H1 (cell line): Measurements from ENCODE around the gene FXR2. TPM values are rescaled to one million over a fixed set of nuclear protein-coding genes. Genes with fewer than 3 reads are reported as not detected.

Experiments
- CTCF ChIA-PET: fragments of 300-600 bp; sonication (Branson Sonifier 250); formaldehyde crosslinking; loops from one replicate; lab custom pipeline; 2021; ENCODE audit not compliant: partially characterized antibody; lab: Charles Lee
- POLR2A ChIA-PET: fragments of 300-600 bp; sonication (Branson Sonifier 250); formaldehyde crosslinking; loops from one replicate; lab custom pipeline; 2021; ENCODE audit warnings: inconsistent platforms; ENCODE audit not compliant: partially characterized antibody; lab: Charles Lee
- DNase-seq, 2 experiments: peaks; one replicate each; pipeline versions ENCODE4 v3.0.0 to v3.0.0-alpha.2; 2010 to 2022; ENCODE audit warnings: low spot score in 2 of 2, low read depth in 1 of 2, mixed read lengths in 1 of 2
- FAIRE-seq: peaks from 2 replicates; lab custom pipeline; 2011; peaks lifted over from hg19 to GRCh38; lab: Jason Lieb, UNC
- H2AFZ ChIP-seq: 2 replicates; pipeline ENCODE4 v1.8.1; 2012; ENCODE audit warnings: low read length, inconsistent platforms
- H2AK5ac ChIP-seq: 2 replicates; pipeline ENCODE4 v1.6.1; 2013; ENCODE audit warnings: low read depth, low read length
- H2BK120ac ChIP-seq: replicated peaks from 2 replicates; pipeline ENCODE3; 2013; ENCODE audit warnings: low read depth, low read length, inconsistent platforms
- H2BK12ac ChIP-seq: 2 replicates; pipeline ENCODE4 v1.6.1; 2013; ENCODE audit warnings: low read depth, low read length
- H2BK15ac ChIP-seq: 2 replicates; pipeline ENCODE4 v1.6.1; 2013; ENCODE audit warnings: low read length
- H2BK20ac ChIP-seq: 2 replicates; pipeline ENCODE4 v1.6.1; 2013; ENCODE audit warnings: low read length
- H2BK5ac ChIP-seq: 2 replicates; pipeline ENCODE4 v1.6.1; 2013; ENCODE audit warnings: low read depth, low read length
- H3K14ac ChIP-seq: 2 replicates; pipeline ENCODE4 v1.6.1; 2013; ENCODE audit warnings: inconsistent platforms; ENCODE audit not compliant: insufficient read length
- H3K18ac ChIP-seq: 2 replicates; pipeline ENCODE4 v1.6.1; 2013; ENCODE audit warnings: low read length; ENCODE audit errors: extremely low read depth
- H3K23ac ChIP-seq: 2 replicates; pipeline ENCODE4 v1.6.1; 2013; ENCODE audit warnings: inconsistent platforms; ENCODE audit not compliant: insufficient read length
- H3K23me2 ChIP-seq: 2 replicates; pipeline ENCODE4 v1.6.1; 2013; ENCODE audit warnings: low read depth, low read length
- H3K27ac ChIP-seq: 2 replicates; pipeline ENCODE4 v1.6.1; 2011; ENCODE audit warnings: low read depth, low read length, inconsistent platforms
- H3K27me3 ChIP-seq, 4 experiments: replicated peaks in 1 of 4; 1 replicate in 1 of 4; 2 replicates in 3 of 4; pipeline versions ENCODE4 v1.6.1 to v1.8.1; 2011 to 2013; ENCODE audit warnings: low read length in 3 of 4, mild to moderate bottlenecking in 3 of 4, inconsistent platforms in 2 of 4, mixed read lengths in 2 of 4, moderate library complexity in 1 of 4; ENCODE audit not compliant: control insufficient read depth in 3 of 4, insufficient read depth in 3 of 4; ENCODE audit errors: extremely low read depth in 1 of 4
- H3K36me3 ChIP-seq, 4 experiments: 2 replicates each; pipeline versions ENCODE4 v1.6.1 to v1.8.1; 2011 to 2013; ENCODE audit warnings: mild to moderate bottlenecking in 4 of 4, low read length in 3 of 4, moderate library complexity in 2 of 4, control low read depth in 1 of 4, inconsistent platforms in 1 of 4; ENCODE audit not compliant: insufficient read depth in 4 of 4, control insufficient read depth in 2 of 4
- H3K4ac ChIP-seq: replicated peaks from 2 replicates; pipeline ENCODE3; 2013; ENCODE audit warnings: low read length, low read depth, mixed read lengths, inconsistent platforms; ENCODE audit not compliant: insufficient read length
- H3K4me1 ChIP-seq, 4 experiments: replicated peaks in 1 of 4; 1 replicate in 1 of 4; 2 replicates in 3 of 4; pipeline versions ENCODE4 v1.6.1 to v1.8.1; 2011 to 2013; ENCODE audit warnings: low read length in 3 of 4, inconsistent platforms in 2 of 4, mixed read lengths in 1 of 4; ENCODE audit not compliant: insufficient read depth in 4 of 4, control insufficient read depth in 3 of 4
- H3K4me2 ChIP-seq, 2 experiments: 2 replicates each; pipeline versions ENCODE4 v1.6.1 to v1.8.1; 2011 to 2013; ENCODE audit warnings: low read depth in 2 of 2, low read length in 2 of 2, control low read depth in 1 of 2, inconsistent platforms in 1 of 2, mild to moderate bottlenecking in 1 of 2; ENCODE audit not compliant: insufficient read depth in 1 of 2
- H3K4me3 ChIP-seq, 4 experiments: fragments of 200-600, 300-600 bp in 1 of 4; sonication (generic), shearing (Covaris generic), sonication (Bioruptor Twin) in 1 of 4; 2 replicates each; pipeline versions ENCODE4 v1.5.1 to v1.8.1; 2011 to 2016; ENCODE audit warnings: low read length in 4 of 4, low read depth in 3 of 4, control low read depth in 2 of 4, inconsistent platforms in 2 of 4, mild to moderate bottlenecking in 2 of 4, mixed read lengths in 1 of 4, moderate library complexity in 1 of 4; ENCODE audit not compliant: insufficient read depth in 2 of 4; ENCODE audit errors: extremely low read depth in 1 of 4
- H3K56ac ChIP-seq: replicated peaks from 2 replicates; pipeline ENCODE3; 2013; ENCODE audit warnings: low read depth, mild to moderate bottlenecking, mixed read lengths, low read length, inconsistent platforms; ENCODE audit not compliant: insufficient read length
- H3K79me1 ChIP-seq: 2 replicates; pipeline ENCODE4 v1.6.1; 2013; ENCODE audit warnings: low read depth, low read length, control low read depth
- H3K79me2 ChIP-seq, 2 experiments: 2 replicates each; pipeline versions ENCODE4 v1.6.1 to v1.8.1; 2012 to 2013; ENCODE audit warnings: low read length in 2 of 2, mild to moderate bottlenecking in 2 of 2, inconsistent platforms in 1 of 2; ENCODE audit not compliant: insufficient read depth in 2 of 2, control insufficient read depth in 1 of 2
- H3K9ac ChIP-seq, 4 experiments: replicated peaks in 1 of 4; 1 replicate in 1 of 4; 2 replicates in 3 of 4; pipeline versions ENCODE4 v1.6.1 to v1.8.1; 2011 to 2013; ENCODE audit warnings: low read depth in 3 of 4, low read length in 3 of 4, control low read depth in 2 of 4, mild to moderate bottlenecking in 2 of 4, moderate library complexity in 2 of 4, inconsistent platforms in 1 of 4; ENCODE audit errors: extremely low read depth in 1 of 4
- H3K9me3 ChIP-seq, 2 experiments: 2 replicates each; pipeline versions ENCODE4 v1.6.1 to v1.8.1; 2012 to 2013; ENCODE audit warnings: mild to moderate bottlenecking in 2 of 2, moderate library complexity in 2 of 2, control low read depth in 1 of 2, inconsistent platforms in 1 of 2, low read depth in 1 of 2, low read length in 1 of 2, mixed read lengths in 1 of 2; ENCODE audit not compliant: insufficient read depth in 2 of 2
- H4K20me1 ChIP-seq, 2 experiments: replicated peaks in 1 of 2; 2 replicates each; pipeline versions ENCODE3 to v1.8.1; 2011 to 2013; ENCODE audit warnings: inconsistent platforms in 2 of 2, low read length in 2 of 2, mild to moderate bottlenecking in 1 of 2; ENCODE audit not compliant: insufficient read depth in 2 of 2, control insufficient read depth in 1 of 2
- H4K5ac ChIP-seq: 2 replicates; pipeline ENCODE4 v1.6.1; 2013; ENCODE audit warnings: low read length, low read depth, mixed read lengths, inconsistent platforms; ENCODE audit not compliant: insufficient read length
- H4K8ac ChIP-seq: 2 replicates; pipeline ENCODE4 v1.8.0; 2013; ENCODE audit warnings: mild to moderate bottlenecking, moderate library complexity, low read length, inconsistent platforms; ENCODE audit not compliant: insufficient read depth; ENCODE audit errors: extremely low read depth
- H4K91ac ChIP-seq: replicated peaks from 2 replicates; pipeline ENCODE3; 2013; ENCODE audit warnings: low read length, mixed read lengths, inconsistent platforms; ENCODE audit not compliant: insufficient read length
- GABPA ChIP-seq: IDR thresholded peaks from 2 replicates; pipeline ENCODE4 v1.6.1; 2011; ENCODE audit warnings: mild to moderate bottlenecking, low read length, moderate library complexity, borderline replicate concordance; ENCODE audit not compliant: insufficient read depth
- POLR2A ChIP-seq, 2 experiments: IDR thresholded peaks; 1 replicate in 1 of 2; 2 replicates in 1 of 2; pipeline ENCODE4 v1.6.1; 2011; ENCODE audit warnings: low read depth in 2 of 2, low read length in 2 of 2, mild to moderate bottlenecking in 2 of 2; ENCODE audit errors: control extremely low read depth in 1 of 2
- RBBP5 ChIP-seq: IDR thresholded peaks from 2 replicates; pipeline ENCODE4 v1.7.1; 2012; ENCODE audit warnings: low read depth, mild to moderate bottlenecking, inconsistent platforms, low read length, moderate library complexity, borderline replicate concordance
- TAF7 ChIP-seq: optimal IDR thresholded peaks from 2 replicates; pipeline ENCODE3; 2011; ENCODE audit warnings: low read depth, mild to moderate bottlenecking, inconsistent platforms, low read length, moderate library complexity, borderline replicate concordance
- YY1 ChIP-seq: IDR thresholded peaks from 2 replicates; pipeline ENCODE4 v1.6.1; 2011; ENCODE audit warnings: low read depth, mild to moderate bottlenecking, low read length
- WGBS, 2 experiments: shearing (Covaris generic) in 1 of 2; methylation state at CpG; one replicate each; pipeline versions ENCODE4 v1.1.6 to v1.1.7; 2013 to 2015; ENCODE audit warnings: low lambda C conversion rate in 2 of 2, mixed read lengths in 2 of 2, inconsistent platforms in 1 of 2, low coverage in 1 of 2, missing lambda C conversion rate in 1 of 2; ENCODE audit not compliant: insufficient replicate concordance in 2 of 2, insufficient coverage in 1 of 2, insufficient read length in 1 of 2; ENCODE audit errors: extremely low coverage in 1 of 2, missing lambda C conversion rate in 1 of 2; 5-methylcytosine and 5-hydroxymethylcytosine counted together
- polyA plus RNA-seq, 7 experiments: library from polyadenylated mRNA; depleted of rRNA in 3 of 7; stranded (reverse) in 5 of 7; unstranded in 2 of 7; fragments of >200 nt in 5 of 7; fragments of 200-250 nt in 2 of 7; gene quantifications; 1 replicate in 5 of 7; 2 replicates in 1 of 7; 4 replicates in 1 of 7; pipeline versions ENCODE4 v1.2.1 to v1.2.3, GENCODE V29; 2011 to 2013; ENCODE audit warnings: missing spikeins in 2 of 7, mixed read lengths in 2 of 7
- total RNA-seq: library from RNA; stranded (reverse); fragmentation: NEBNext Ultra II Directional; extraction: Animal tissue kit (Norgen Biotek cat#: 25700); gene quantifications from 2 replicates; pipeline ENCODE4 v1.2.1, GENCODE V29; 2021

FXR2 gene
- total and polyA plus RNA-seq, 2 of the 8 experiments (the other 6 are each of a cell fraction or from before 2014, with no cell fraction given): 26.2 to 44.0 TPM

DNA sequence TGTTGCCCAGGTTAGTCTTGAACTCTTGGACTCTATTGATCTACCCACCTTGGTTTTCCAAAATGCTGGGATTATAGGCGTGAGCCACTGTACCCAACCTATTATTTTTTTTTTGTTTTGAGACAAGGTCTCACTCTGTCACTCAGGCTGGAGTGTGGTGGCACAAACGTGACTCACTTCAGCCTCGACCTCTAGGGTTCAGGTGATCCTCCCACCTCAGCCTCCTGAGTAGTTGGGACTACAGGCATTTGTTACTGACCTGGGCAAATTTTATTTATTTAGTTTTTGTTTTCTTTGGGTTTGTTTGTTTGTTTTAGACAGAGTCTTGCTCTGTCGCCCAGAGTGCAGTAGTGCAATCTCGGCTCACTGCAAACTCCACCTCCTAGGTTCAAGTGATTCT is 9.0 kb upstream of the FXR2 start:
- Histone ChIP-seq H4K8ac (no peak overlapping the region), H2AFZ (no peak overlapping the region), H3K23ac (no peak overlapping the region), H3K27ac (no peak overlapping the region), H3K79me2 (peaks cover 0 to 3% of the 10 kb centered on the region in 2 experiments; a peak in 1 of 4 replicates), H3K27me3 (no peaks in the 10 kb centered on the region), H2BK120ac (no peak overlapping the region), H3K4me1 (peaks cover 2 to 7% (median 4%) of the 10 kb centered on the region in 4 experiments; a peak in 5 of 7 replicates), H3K4me3 (no peak overlapping the region), H4K20me1 (no peaks in the 10 kb centered on the region), H2BK5ac (no peak overlapping the region), H3K56ac (no peak overlapping the region), H3K18ac (no peak overlapping the region), H3K9me3 (no peaks in the 10 kb centered on the region), H2BK15ac (no peak overlapping the region), H3K36me3 (peaks cover 0 to 4% (median 0%) of the 10 kb centered on the region in 4 experiments; a peak in 1 of 8 replicates), H4K5ac (no peak overlapping the region), H3K4ac (no peak overlapping the region), H2BK20ac (no peak overlapping the region), H3K23me2 (peaks cover 8% of the 10 kb centered on the region), H3K4me2 (no peak overlapping the region), H3K9ac (no peak overlapping the region), H2AK5ac (no peak overlapping the region), H3K79me1 (peaks cover 2% of the 10 kb centered on the region; the same call in 1 of the 2 replicates)
- WGBS, 2 experiments: 92% methylated on average over 5 of the region's 5 CpGs; no CpG with 5 or more reads in 1 of the 2 experiments
- DNase-seq (no peak), FAIRE-seq (no peak)
- TF ChIP-seq POLR2A (IDR thresholded peaks at IDR 0.05; ENCODE audit: control extremely low read depth in 1 of 2, low read depth in 2 of 2, low read length in 2 of 2) (no peak), TAF7 (no peak), YY1 (no peak), GABPA (no peak), RBBP5 (no peak)
- TF ChIP-seq, all 59 proteins: peak for 0
- Histone ChIP-seq H3K14ac (no peak overlapping the region), H2BK12ac (no peak overlapping the region), H4K91ac (no peak overlapping the region)
- POLR2A ChIA-PET: interaction anchor here (0.6 to 79.4 kb wide), 4 partner anchors 15 to 83 kb away, joined by 3 to 2272 read pairs (median 4); partner anchors contain the start of genes ATP1B2, TP53 and WRAP53
- CTCF ChIA-PET: interaction anchor here (0.6 to 13.4 kb wide), 4 partner anchors 9 to 77 kb away, joined by 3 to 92 read pairs (median 6); partner anchors contain the start of gene SHBG
